Subcutaneous adipose tissue (tissue), 4 donors: ENCODE data around the gene NCBP2. TPM values are rescaled to one million over a fixed set of nuclear protein-coding genes. Genes with fewer than 3 reads are reported as not detected.

ENCODE experiments used
- CTCF ChIP-seq: fragments of 450-650 bp; IDR thresholded peaks from one replicate; pipeline ENCODE4 v1.5.1; 2016; ENCODE audit warnings: low read depth, mild to moderate bottlenecking, control low read depth, antibody characterized with exemption, moderate library complexity
- total RNA-seq, 4 donors: library from RNA; depleted of rRNA; stranded (reverse); fragments of >200 nt; gene quantifications; one replicate each; pipeline ENCODE4 v1.1.0, GENCODE V29; 2016

The NCBP2 gene
- total RNA-seq, 4 donors from 2014 or later = 35.7 to 41.4 (median 37.8) TPM

- no peak for TF ChIP-seq CTCF
Observed at GRCh38 chr3:196985954-196986885, 43.9 kb upstream of the NCBP2 start.

GRCh38 chr3:196985298-196985697 is 43.0 kb upstream of the NCBP2 start:
- no peak for TF ChIP-seq CTCF

- no peak for TF ChIP-seq CTCF
Observed at GRCh38 chr3:196983186-196983585, 40.9 kb upstream of the NCBP2 start.

- no peak for TF ChIP-seq CTCF
Observed at GRCh38 chr3:196981657-196982056, 39.3 kb upstream of the NCBP2 start.

- no peak for TF ChIP-seq CTCF
Observed at GRCh38 chr3:196979545-196979944, 37.2 kb upstream of the NCBP2 start.

GRCh38 chr3:196976941-196977340 is 34.6 kb upstream of the NCBP2 start:
- no peak for TF ChIP-seq CTCF

GRCh38 chr3:196975349-196975748 is 33.0 kb upstream of the NCBP2 start:
- TF ChIP-seq CTCF = no peak
